Measurements from ENCODE around the gene CALCB.

DNA sequence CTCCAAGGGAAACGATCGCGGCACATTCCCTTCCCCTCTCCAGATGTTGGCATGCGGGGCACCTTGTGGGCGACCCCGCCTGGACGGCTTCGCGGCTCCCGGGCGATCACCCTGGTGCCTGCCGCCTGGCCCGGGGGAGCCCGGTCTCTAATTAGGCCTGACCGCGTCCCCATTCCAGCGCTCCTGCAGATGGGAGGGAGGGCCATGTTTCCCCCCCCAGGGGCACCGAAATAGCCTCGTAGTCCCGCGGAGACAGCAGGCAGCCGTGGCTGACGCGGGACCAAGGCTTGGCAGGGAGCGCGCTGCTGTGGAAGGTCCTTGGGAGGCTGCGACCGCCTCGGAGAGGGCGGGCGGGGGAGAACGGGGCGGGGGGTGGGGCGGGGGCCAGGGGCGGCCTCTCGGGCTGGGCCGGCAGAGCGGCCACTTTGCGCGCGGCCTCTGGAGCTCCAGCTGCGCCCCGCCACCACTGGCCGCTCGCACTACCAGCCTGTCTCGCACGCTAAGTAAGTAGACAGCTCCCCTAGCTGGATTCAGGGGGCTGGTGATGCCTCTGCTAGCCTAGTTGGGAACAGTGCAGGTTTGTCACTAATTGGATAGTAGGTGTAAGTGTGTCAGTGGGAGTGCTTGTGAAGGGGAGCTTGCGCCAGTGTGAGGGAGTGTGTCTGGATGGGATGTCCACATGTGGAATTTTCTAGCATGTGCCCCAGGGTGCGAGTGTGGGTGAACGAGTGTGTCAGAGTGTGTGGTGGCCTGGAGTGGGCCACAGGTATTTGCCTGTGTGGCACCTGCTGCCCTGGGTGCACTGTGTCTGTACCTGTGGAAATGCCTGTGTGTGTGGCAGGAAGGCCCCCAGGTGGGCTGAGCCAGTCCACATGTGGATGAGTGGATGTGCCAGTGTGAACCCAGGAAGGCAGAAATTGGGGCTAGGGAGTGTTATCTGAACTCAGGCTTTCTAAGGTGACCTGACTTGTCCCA lies 41.4 kb downstream of the CALCB start, which contains the start of gene INSC:
- TF ChIP-seq POLR2A (IDR thresholded peaks at IDR 0.05): no peak
- TF ChIP-seq, protein P1, sequence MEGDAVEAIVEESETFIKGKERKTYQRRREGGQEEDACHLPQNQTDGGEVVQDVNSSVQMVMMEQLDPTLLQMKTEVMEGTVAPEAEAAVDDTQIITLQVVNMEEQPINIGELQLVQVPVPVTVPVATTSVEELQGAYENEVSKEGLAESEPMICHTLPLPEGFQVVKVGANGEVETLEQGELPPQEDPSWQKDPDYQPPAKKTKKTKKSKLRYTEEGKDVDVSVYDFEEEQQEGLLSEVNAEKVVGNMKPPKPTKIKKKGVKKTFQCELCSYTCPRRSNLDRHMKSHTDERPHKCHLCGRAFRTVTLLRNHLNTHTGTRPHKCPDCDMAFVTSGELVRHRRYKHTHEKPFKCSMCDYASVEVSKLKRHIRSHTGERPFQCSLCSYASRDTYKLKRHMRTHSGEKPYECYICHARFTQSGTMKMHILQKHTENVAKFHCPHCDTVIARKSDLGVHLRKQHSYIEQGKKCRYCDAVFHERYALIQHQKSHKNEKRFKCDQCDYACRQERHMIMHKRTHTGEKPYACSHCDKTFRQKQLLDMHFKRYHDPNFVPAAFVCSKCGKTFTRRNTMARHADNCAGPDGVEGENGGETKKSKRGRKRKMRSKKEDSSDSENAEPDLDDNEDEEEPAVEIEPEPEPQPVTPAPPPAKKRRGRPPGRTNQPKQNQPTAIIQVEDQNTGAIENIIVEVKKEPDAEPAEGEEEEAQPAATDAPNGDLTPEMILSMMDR (IDR thresholded peaks at IDR 0.05): no peak
